Mammary epithelial cell (primary cell): Measurements from ENCODE around the gene ZNF45.

Experiments used
- EZH2 ChIP-seq: IDR thresholded peaks from 2 replicates; pipeline ENCODE4 v1.6.1; 2012; ENCODE audit warnings: low read length, inconsistent platforms, borderline replicate concordance
- TF ChIP-seq, protein P1 (sequence below), 2 donors: IDR thresholded peaks in 1 of 2; conservative IDR thresholded peaks in 1 of 2; 2 replicates each; pipeline ENCODE4 v1.5.1; 2011 to 2012; ENCODE audit warnings: inconsistent platforms in 2 of 2, low read length in 2 of 2, mild to moderate bottlenecking in 2 of 2, control low read depth in 1 of 2, low read depth in 1 of 2; ENCODE audit not compliant: insufficient read depth in 1 of 2; ENCODE audit errors: extremely low read depth in 1 of 2

DNA sequence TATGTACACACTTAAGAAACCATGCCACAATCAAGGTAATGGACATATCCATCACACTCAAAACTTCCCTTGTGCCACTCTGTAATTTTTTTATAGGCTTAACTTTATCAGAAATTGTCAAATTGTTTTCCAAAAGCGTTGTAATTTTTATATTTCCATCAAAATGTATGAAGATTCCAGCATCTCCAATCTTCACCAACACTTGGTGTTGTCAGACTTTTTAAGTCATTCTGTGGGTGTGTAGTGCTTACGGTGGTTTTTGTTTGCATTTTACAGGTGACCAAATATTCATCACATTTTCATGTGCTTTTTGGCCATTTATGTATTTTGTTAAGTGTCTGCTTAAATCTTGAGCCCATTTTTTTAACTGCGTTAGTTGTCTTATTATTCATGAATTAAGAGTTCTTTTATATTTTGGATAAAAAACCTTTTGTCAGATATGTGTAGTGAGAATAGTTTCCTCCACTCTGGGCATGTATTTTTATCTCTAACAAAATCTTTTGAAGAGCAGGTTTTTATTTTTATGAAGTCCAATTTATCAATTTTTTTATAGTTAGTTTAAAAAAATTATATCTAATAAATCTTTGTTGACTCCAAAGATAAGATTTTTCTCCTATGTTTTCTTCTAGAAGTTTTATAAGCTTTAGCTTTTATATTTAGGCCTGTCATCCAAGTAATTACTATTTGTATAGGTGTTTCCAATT is 4.6 kb upstream of the ZNF45 start:
- no peak for TF ChIP-seq EZH2
- TF ChIP-seq, protein P1, sequence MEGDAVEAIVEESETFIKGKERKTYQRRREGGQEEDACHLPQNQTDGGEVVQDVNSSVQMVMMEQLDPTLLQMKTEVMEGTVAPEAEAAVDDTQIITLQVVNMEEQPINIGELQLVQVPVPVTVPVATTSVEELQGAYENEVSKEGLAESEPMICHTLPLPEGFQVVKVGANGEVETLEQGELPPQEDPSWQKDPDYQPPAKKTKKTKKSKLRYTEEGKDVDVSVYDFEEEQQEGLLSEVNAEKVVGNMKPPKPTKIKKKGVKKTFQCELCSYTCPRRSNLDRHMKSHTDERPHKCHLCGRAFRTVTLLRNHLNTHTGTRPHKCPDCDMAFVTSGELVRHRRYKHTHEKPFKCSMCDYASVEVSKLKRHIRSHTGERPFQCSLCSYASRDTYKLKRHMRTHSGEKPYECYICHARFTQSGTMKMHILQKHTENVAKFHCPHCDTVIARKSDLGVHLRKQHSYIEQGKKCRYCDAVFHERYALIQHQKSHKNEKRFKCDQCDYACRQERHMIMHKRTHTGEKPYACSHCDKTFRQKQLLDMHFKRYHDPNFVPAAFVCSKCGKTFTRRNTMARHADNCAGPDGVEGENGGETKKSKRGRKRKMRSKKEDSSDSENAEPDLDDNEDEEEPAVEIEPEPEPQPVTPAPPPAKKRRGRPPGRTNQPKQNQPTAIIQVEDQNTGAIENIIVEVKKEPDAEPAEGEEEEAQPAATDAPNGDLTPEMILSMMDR (conservative IDR thresholded peaks at IDR 0.05 in 1 of 2, IDR thresholded peaks at IDR 0.05 in 1 of 2; ENCODE audit: extremely low read depth in 1 of 2, insufficient read depth in 1 of 2, low read depth in 1 of 2, low read length in 2 of 2), result no peak
